K562 (cell line): ENCODE results near the gene HOXC10. TPM values are rescaled to one million over a fixed set of nuclear protein-coding genes. Genes with fewer than 3 reads are reported as not detected.

ENCODE experiments used
- CBX8 ChIP-seq: fragments of 200-600 bp; sonication (generic); IDR thresholded peaks from 2 replicates; pipeline ENCODE4 v1.6.1; 2012; ENCODE audit warnings: borderline replicate concordance, mixed run types, low read depth, mild to moderate bottlenecking, moderate library complexity, mixed read lengths, low read length, control low read depth, inconsistent platforms; ENCODE audit not compliant: poor library complexity, severe bottlenecking; ENCODE audit errors: extremely low read depth
- CREBBP ChIP-seq: IDR thresholded peaks from one replicate; pipeline ENCODE4 v1.6.1; 2012; ENCODE audit warnings: low read depth, mild to moderate bottlenecking, control low read depth, inconsistent platforms, low read length
- DACH1 ChIP-seq: fragments of 450-650 bp; IDR thresholded peaks from 2 replicates; pipeline ENCODE4 v1.6.1; 2018; ENCODE audit not compliant: partially characterized antibody
- HMGXB4 ChIP-seq: sonication (generic); formaldehyde crosslinking; IDR thresholded peaks from 2 replicates; pipeline ENCODE4 v1.8.1; 2023; ENCODE audit warnings: mild to moderate bottlenecking, missing genetic modification reagents
- JUN ChIP-seq, 2 experiments: sonication (generic) in 1 of 2; formaldehyde crosslinking in 1 of 2; IDR thresholded peaks; 2 replicates each; pipeline versions ENCODE4 v1.6.1 to v1.8.0; 2012 to 2022; ENCODE audit warnings: borderline replicate concordance in 2 of 2, mild to moderate bottlenecking in 2 of 2, improper control_type of control experiment in 1 of 2, low read depth in 1 of 2, low read length in 1 of 2, missing genetic modification reagents in 1 of 2
- MCM7 ChIP-seq, 2 experiments: fragments of 450-650 bp; IDR thresholded peaks; 2 replicates each; pipeline ENCODE4 v1.6.1; 2016 to 2018
- POLR2AphosphoS5 ChIP-seq: IDR thresholded peaks from 2 replicates; pipeline ENCODE4 v1.6.1; 2011; ENCODE audit warnings: mild to moderate bottlenecking, low read depth, low read length, moderate library complexity; ENCODE audit not compliant: control insufficient read depth, insufficient read depth
- TGIF2 ChIP-seq: sonication (generic); formaldehyde crosslinking; IDR thresholded peaks from 2 replicates; pipeline ENCODE4 v1.8.1; 2022; ENCODE audit warnings: mild to moderate bottlenecking, missing genetic modification reagents, moderate library complexity
- ZNF431 ChIP-seq: sonication (generic); formaldehyde crosslinking; IDR thresholded peaks from 2 replicates; pipeline ENCODE4 v1.8.0; 2022; ENCODE audit warnings: mild to moderate bottlenecking, missing genetic modification reagents
- ZNF717 ChIP-seq: fragments of 250-450 bp; sonication (Bioruptor Pico); IDR thresholded peaks from 2 replicates; pipeline ENCODE4 v1.5.0; 2021
- polyA plus RNA-seq, 8 experiments: library from polyadenylated mRNA; depleted of rRNA in 4 of 8; stranded (reverse) in 5 of 8; unstranded in 3 of 8; fragments of >200 nt; fragmentation: Nextera tagmentation in 2 of 8; fragmentation: Illumina TruSeq in 1 of 8; extraction: Ambion mirVana in 2 of 8; extraction: Trizol in 1 of 8; gene quantifications; 2 replicates each; pipeline versions ENCODE4 v1.2.1 to v1.2.3, GENCODE V29; 2011 to 2014; ENCODE audit warnings: inconsistent platforms in 1 of 8, missing spikeins in 1 of 8
- total RNA-seq, 7 experiments: library from RNA; depleted of rRNA in 6 of 7; stranded (reverse); fragments of >200 nt in 6 of 7; fragmentation: Illumina TruSeq in 2 of 7; extraction: Trizol in 2 of 7; gene quantifications; 2 replicates each; pipeline versions ENCODE4 v1.2.1 to v1.2.3, GENCODE V29; 2011 to 2021; ENCODE audit warnings: low replicate concordance in 1 of 7

The HOXC10 gene
- total and polyA plus RNA-seq, 9 of the 15 experiments (the other 6 are each of a cell fraction or from before 2014, with no cell fraction given) = 0.13 to 0.77 (median 0.35) TPM; not detected in 2

GRCh38 chr12:53972152-53972702 lies 12.7 kb upstream of the HOXC10 start (continued):
- TF ChIP-seq ZNF717 (no peak), TGIF2 (CRISPR knock-in tag) (no peak), POLR2AphosphoS5 (no peak), JUN (IDR thresholded peaks at IDR 0.05; ENCODE audit: borderline replicate concordance, low read depth, low read length) (no peak), JUN (CRISPR knock-in tag; IDR thresholded peaks at IDR 0.05; ENCODE audit: borderline replicate concordance) (no peak), CBX8 (no peak), DACH1 (no peak), CREBBP (no peak), ZNF431 (CRISPR knock-in tag) (no peak), HMGXB4 (CRISPR knock-in tag) (no peak), MCM7 (IDR thresholded peaks at IDR 0.05) (no peak)
